SU-DHL-6 (cell line): Measurements from ENCODE around the gene QSOX2.

ENCODE experiments used
- H2AFZ ChIP-seq: fragments of 200-600 bp; sonication (generic); 2 replicates; pipeline ENCODE4 v1.6.1; 2014; ENCODE audit warnings: low read depth, mild to moderate bottlenecking, moderate library complexity, mixed read lengths, antibody characterized with exemption, low read length; ENCODE audit not compliant: severe bottlenecking
- H3F3A ChIP-seq: fragments of 200-600 bp; shearing (Covaris generic); 2 replicates; pipeline ENCODE4 v1.6.0; 2016; ENCODE audit warnings: antibody characterized with exemption, mild to moderate bottlenecking; ENCODE audit not compliant: insufficient read depth
- H3K27ac ChIP-seq: fragments of 200-600 bp; sonication (generic); 2 replicates; pipeline ENCODE4 v1.5.1; 2016; ENCODE audit warnings: low read depth, mild to moderate bottlenecking, low read length, moderate library complexity, mixed read lengths
- H3K27me3 ChIP-seq: fragments of 200-600 bp; sonication (generic), shearing (Covaris generic); 2 replicates; pipeline ENCODE4 v1.6.0; 2014; ENCODE audit warnings: mild to moderate bottlenecking, low read length
- H3K36me3 ChIP-seq: fragments of 200-600 bp; sonication (generic); 2 replicates; pipeline ENCODE4 v1.6.1; 2014; ENCODE audit warnings: mild to moderate bottlenecking, low read length, mixed read lengths
- H3K4me2 ChIP-seq: fragments of 300-600, 200-600 bp; shearing (Covaris generic), sonication (generic); 2 replicates; pipeline ENCODE4 v1.6.0; 2014; ENCODE audit warnings: low read length, low read depth, mild to moderate bottlenecking; ENCODE audit not compliant: poor library complexity, severe bottlenecking
- H3K4me3 ChIP-seq: fragments of 200-600 bp; sonication (generic); 2 replicates; pipeline ENCODE4 v1.5.1; 2014; ENCODE audit warnings: antibody characterized with exemption, low read length, mild to moderate bottlenecking, mixed read lengths; ENCODE audit not compliant: insufficient read depth, poor library complexity, severe bottlenecking
- H3K79me2 ChIP-seq: fragments of 200-600 bp; sonication (generic); 2 replicates; pipeline ENCODE4 v1.6.1; 2014; ENCODE audit warnings: mild to moderate bottlenecking, low read length, moderate library complexity; ENCODE audit not compliant: insufficient read depth
- H3K9ac ChIP-seq: fragments of 200-600 bp; sonication (generic); 2 replicates; pipeline ENCODE4 v1.7.0; 2014; ENCODE audit warnings: mild to moderate bottlenecking, low read length
- H3K9me2 ChIP-seq: fragments of 200-600 bp; sonication (generic); replicated peaks from 2 replicates; pipeline ENCODE4 v1.6.1; 2014; ENCODE audit warnings: low read length; ENCODE audit not compliant: insufficient read depth
- H3K9me3 ChIP-seq: fragments of 200-600 bp; sonication (generic); 2 replicates; pipeline ENCODE4 v1.6.1; 2014; ENCODE audit warnings: low read length, mixed read lengths; ENCODE audit not compliant: insufficient read depth
- H4K20me1 ChIP-seq: fragments of 200-600 bp; sonication (generic); 2 replicates; pipeline ENCODE4 v1.6.1; 2014; ENCODE audit warnings: low read depth, mild to moderate bottlenecking, antibody characterized with exemption, low read length, moderate library complexity, mixed read lengths
- CTCF ChIP-seq: fragments of 200-600 bp; sonication (generic); IDR thresholded peaks from one replicate; pipeline ENCODE4 v1.5.1; 2017; ENCODE audit warnings: antibody characterized with exemption, mild to moderate bottlenecking, low read length, moderate library complexity; ENCODE audit not compliant: insufficient read depth, poor library complexity, severe bottlenecking
- EZH2phosphoT487 ChIP-seq: fragments of 200-600 bp; sonication (generic), shearing (Covaris generic); conservative IDR thresholded peaks from 2 replicates; pipeline ENCODE4 v1.6.1; 2018; ENCODE audit warnings: mild to moderate bottlenecking, antibody characterized with exemption, low read length, moderate library complexity, mixed read lengths

Gene QSOX2

GRCh38 chr9:136273244-136273865 is 27.7 kb upstream of the QSOX2 start:
- H3K4me3 ChIP-seq = no peak overlapping the region
- no peaks in the 10 kb centered on the region for H3F3A ChIP-seq
- no peaks in the 10 kb centered on the region for H3K9me2 ChIP-seq
- H3K79me2 ChIP-seq = no peaks in the 10 kb centered on the region
- no peak overlapping the region for H2AFZ ChIP-seq
- no peak overlapping the region for H3K4me2 ChIP-seq
- H4K20me1 ChIP-seq = no peaks in the 10 kb centered on the region
- no peak for TF ChIP-seq EZH2phosphoT487
- no peaks in the 10 kb centered on the region for H3K9me3 ChIP-seq
- no peak overlapping the region for H3K9ac ChIP-seq
- H3K27me3 ChIP-seq = no peaks in the 10 kb centered on the region
- no peaks in the 10 kb centered on the region for H3K36me3 ChIP-seq
- H3K27ac ChIP-seq = no peak overlapping the region

- Histone ChIP-seq H3K27me3 (no peaks in the 10 kb centered on the region), H3K9ac (no peak overlapping the region), H3K4me2 (no peak overlapping the region), H2AFZ (no peak overlapping the region), H4K20me1 (no peaks in the 10 kb centered on the region), H3K27ac (no peak overlapping the region), H3K4me3 (no peak overlapping the region), H3K9me2 (no peaks in the 10 kb centered on the region), H3K9me3 (no peaks in the 10 kb centered on the region), H3K36me3 (no peaks in the 10 kb centered on the region), H3K79me2 (no peaks in the 10 kb centered on the region), H3F3A (no peaks in the 10 kb centered on the region)
- TF ChIP-seq EZH2phosphoT487 = no peak
- TF ChIP-seq CTCF = no peak
These were observed 24.6 kb upstream of the QSOX2 start for GRCh38 chr9:136270173-136270705.

GRCh38 chr9:136268735-136269134 is 23.1 kb upstream of the QSOX2 start:
- TF ChIP-seq EZH2phosphoT487 = no peak
- TF ChIP-seq CTCF = no peak
- H3K27me3 ChIP-seq = no peaks in the 10 kb centered on the region
- H2AFZ ChIP-seq = no peak overlapping the region
- no peaks in the 10 kb centered on the region for H3K36me3 ChIP-seq
- H3K9me2 ChIP-seq = no peaks in the 10 kb centered on the region
- no peaks in the 10 kb centered on the region for H3F3A ChIP-seq
- H3K27ac ChIP-seq = no peak overlapping the region
- H3K4me2 ChIP-seq = no peak overlapping the region
- H3K9ac ChIP-seq = no peak overlapping the region
- H3K79me2 ChIP-seq = no peaks in the 10 kb centered on the region
- no peak overlapping the region for H3K4me3 ChIP-seq
- H3K9me3 ChIP-seq = no peaks in the 10 kb centered on the region
- H4K20me1 ChIP-seq = no peaks in the 10 kb centered on the region

- H3K9me3 ChIP-seq = no peaks in the 10 kb centered on the region
- no peaks in the 10 kb centered on the region for H4K20me1 ChIP-seq
- no peak overlapping the region for H2AFZ ChIP-seq
- no peak overlapping the region for H3K4me2 ChIP-seq
- no peak overlapping the region for H3K9ac ChIP-seq
- H3F3A ChIP-seq = no peaks in the 10 kb centered on the region
- no peaks in the 10 kb centered on the region for H3K36me3 ChIP-seq
- no peaks in the 10 kb centered on the region for H3K27me3 ChIP-seq
- no peak overlapping the region for H3K4me3 ChIP-seq
- no peaks in the 10 kb centered on the region for H3K79me2 ChIP-seq
- no peak for TF ChIP-seq CTCF
- TF ChIP-seq EZH2phosphoT487 = no peak
- no peak overlapping the region for H3K27ac ChIP-seq
- no peaks in the 10 kb centered on the region for H3K9me2 ChIP-seq
These were observed 22.7 kb upstream of the QSOX2 start for GRCh38 chr9:136268318-136268717.
